CD8-positive, alpha-beta memory T cell (primary cell): ENCODE data around the gene PRODH2. TPM values are rescaled to one million over a fixed set of nuclear protein-coding genes. Genes with fewer than 3 reads are reported as not detected.
"Not testable (repeated sequence)": the region's sequence is repeated elsewhere in the genome, so short reads cannot be mapped to it uniquely, and the experiment has no call there.

Source experiments
- CTCF ChIA-PET: fragments of 350-600 bp; sonication (Branson Sonifier 250); formaldehyde crosslinking; loops from one replicate; lab custom pipeline; 2021; ENCODE audit warnings: antibody characterized with exemption; lab: Charles Lee
- POLR2A ChIA-PET: fragments of 350-600 bp; sonication (Branson Sonifier 250); formaldehyde crosslinking; loops from one replicate; lab custom pipeline; 2021; ENCODE audit warnings: antibody characterized with exemption; lab: Charles Lee
- DNase-seq, 5 donors: peaks; one replicate each; pipeline versions ENCODE4 v3.0.0 to v3.0.0-alpha.2; 2020 to 2022; ENCODE audit warnings: mixed read lengths in 1 of 5
- H3K27ac ChIP-seq: one replicate; pipeline ENCODE4 v1.7.0; 2013; ENCODE audit warnings: low read depth, mild to moderate bottlenecking, low read length, moderate library complexity
- H3K27me3 ChIP-seq: 2 replicates; pipeline ENCODE4 v1.7.0; 2013; ENCODE audit warnings: low read length, mild to moderate bottlenecking; ENCODE audit not compliant: insufficient read depth, poor library complexity, severe bottlenecking
- H3K36me3 ChIP-seq: 2 replicates; pipeline ENCODE4 v1.7.0; 2013; ENCODE audit warnings: mild to moderate bottlenecking, low read length, moderate library complexity; ENCODE audit not compliant: insufficient read depth
- H3K4me1 ChIP-seq: 2 replicates; pipeline ENCODE4 v1.7.0; 2013; ENCODE audit warnings: mild to moderate bottlenecking, low read length, moderate library complexity; ENCODE audit not compliant: insufficient read depth
- H3K4me3 ChIP-seq: 2 replicates; pipeline ENCODE4 v1.7.0; 2013; ENCODE audit warnings: mild to moderate bottlenecking, low read length
- H3K9me3 ChIP-seq: 2 replicates; pipeline ENCODE4 v1.7.0; 2013; ENCODE audit warnings: mild to moderate bottlenecking, low read length
- H3K27ac Mint-ChIP-seq, 8 donors: one replicate each; pipeline ENCODE4 v1.8.0; 2020 to 2021; ENCODE audit warnings: mixed read lengths in 8 of 8, mild to moderate bottlenecking in 6 of 8, inconsistent platforms in 3 of 8, moderate library complexity in 3 of 8
- H3K27me3 Mint-ChIP-seq, 2 donors: one replicate each; pipeline ENCODE4 v1.8.0; 2020 to 2021; ENCODE audit warnings: mixed read lengths in 2 of 2, mild to moderate bottlenecking in 1 of 2, moderate library complexity in 1 of 2
- H3K36me3 Mint-ChIP-seq, 3 donors: one replicate each; pipeline ENCODE4 v1.8.0; 2020 to 2021; ENCODE audit warnings: mixed read lengths in 3 of 3, inconsistent platforms in 1 of 3, mild to moderate bottlenecking in 1 of 3
- H3K4me1 Mint-ChIP-seq, 3 donors: one replicate each; pipeline ENCODE4 v1.8.0; 2020 to 2021; ENCODE audit warnings: mixed read lengths in 3 of 3, inconsistent platforms in 1 of 3, mild to moderate bottlenecking in 1 of 3
- H3K4me3 Mint-ChIP-seq, 7 donors: one replicate each; pipeline ENCODE4 v1.8.0; 2020 to 2021; ENCODE audit warnings: mixed read lengths in 7 of 7, mild to moderate bottlenecking in 6 of 7, moderate library complexity in 4 of 7, inconsistent platforms in 2 of 7
- H3K9me3 Mint-ChIP-seq, 5 donors: one replicate each; pipeline ENCODE4 v1.8.0; 2020 to 2022; ENCODE audit warnings: mixed read lengths in 5 of 5, mild to moderate bottlenecking in 3 of 5, moderate library complexity in 2 of 5, inconsistent platforms in 1 of 5
- polyA plus RNA-seq: library from polyadenylated mRNA; unstranded; fragments of 300-500 nt; fragmentation: Illumina TruSeq; gene quantifications from one replicate; pipeline ENCODE4 v1.2.3, GENCODE V29; 2021
- total RNA-seq, 2 experiments: library from RNA; stranded (reverse); gene quantifications; one replicate each; pipeline ENCODE4 v1.2.3, GENCODE V29; 2021

The PRODH2 gene
- total and polyA plus RNA-seq, 3 experiments from 2014 or later = not detected

DNA sequence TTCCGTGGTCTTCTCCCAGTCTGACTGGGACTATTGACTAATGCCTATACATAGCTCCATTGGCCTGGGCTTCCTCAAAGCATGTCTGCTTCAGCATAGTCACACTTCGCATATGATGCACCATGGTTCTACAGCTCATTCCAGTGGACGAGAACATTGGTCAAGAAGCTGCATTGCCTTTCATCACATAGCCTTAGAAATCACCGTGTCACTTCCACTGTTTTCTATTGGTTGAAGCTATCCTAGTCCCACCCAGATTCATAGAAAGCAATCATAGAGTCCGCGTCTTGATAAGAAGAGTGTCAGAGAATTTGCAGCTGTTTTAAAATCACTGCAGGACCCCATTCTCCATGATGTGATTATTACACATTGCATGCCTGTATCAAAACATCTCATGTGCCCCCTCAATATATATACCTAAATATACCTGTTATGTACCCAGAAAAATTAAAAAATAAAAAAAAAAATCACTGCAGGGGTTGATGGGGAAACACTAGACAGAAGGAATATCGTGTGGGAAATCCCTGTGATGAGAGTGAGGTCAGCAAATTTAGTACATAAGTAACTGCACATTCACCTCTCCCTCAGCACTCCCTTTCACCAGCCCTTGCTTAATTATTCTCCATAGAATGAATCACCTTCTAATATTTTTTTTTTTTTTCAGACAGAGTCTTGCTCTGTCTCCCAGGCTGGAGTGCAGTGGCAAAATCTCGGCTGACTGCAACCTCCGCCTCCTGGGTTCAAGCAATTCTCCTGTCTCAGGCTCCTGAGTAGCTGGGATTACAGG is 39.4 kb downstream of the PRODH2 start:
- no peaks in the 10 kb centered on the region for H3K36me3 ChIP-seq
- CTCF ChIA-PET = no interaction called here

DNA sequence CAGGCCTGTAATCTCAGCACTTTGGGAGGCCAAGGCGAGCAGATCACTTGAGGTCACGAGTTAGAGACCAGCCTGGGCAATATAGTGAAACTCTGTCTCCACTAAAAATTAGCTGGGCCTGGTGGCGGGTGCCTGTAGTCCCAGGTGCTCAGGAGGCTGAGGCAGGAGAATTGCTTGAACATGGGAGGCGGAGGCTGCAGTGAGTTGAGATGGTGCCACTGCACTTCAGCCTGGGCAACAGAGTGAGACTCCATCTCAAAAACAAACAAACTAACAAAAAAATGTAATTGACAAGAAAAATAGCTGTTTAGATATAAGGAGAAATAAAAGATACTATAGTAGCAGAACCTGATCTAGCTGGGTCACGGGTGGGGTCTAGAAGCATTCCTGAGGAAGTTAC is 40.3 kb downstream of the PRODH2 start:
- CTCF ChIA-PET, POLR2A ChIA-PET: not testable (repeated sequence)

More for the DNA sequence above, 39.4 kb downstream of the PRODH2 start:
- Histone ChIP-seq H3K9me3 (no peaks in the 10 kb centered on the region), H3K4me3 (no peak overlapping the region), H3K4me1 (peaks cover 17% of the 10 kb centered on the region), H3K27me3 (no peaks in the 10 kb centered on the region), H3K27ac (no peak overlapping the region)
- H3K27me3 Mint-ChIP-seq = no peaks in the 10 kb centered on the region
- H3K36me3 Mint-ChIP-seq = peaks cover 0 to 7% (median 0%) of the 10 kb centered on the region in 3 donors
- peaks cover 21 to 23% (median 22%) of the 10 kb centered on the region in 3 donors for H3K4me1 Mint-ChIP-seq
- POLR2A ChIA-PET = interaction anchor here (0.6 kb wide), 1 partner anchor 28 kb away, joined by 5 read pairs; no protein-coding TSS in a partner anchor
- peak overlapping the region in 1 of 7 donors; percentile 48 for H3K4me3 Mint-ChIP-seq
- no peak for DNase-seq
- no peak overlapping the region for H3K27ac Mint-ChIP-seq
- no peaks in the 10 kb centered on the region for H3K9me3 Mint-ChIP-seq

DNA sequence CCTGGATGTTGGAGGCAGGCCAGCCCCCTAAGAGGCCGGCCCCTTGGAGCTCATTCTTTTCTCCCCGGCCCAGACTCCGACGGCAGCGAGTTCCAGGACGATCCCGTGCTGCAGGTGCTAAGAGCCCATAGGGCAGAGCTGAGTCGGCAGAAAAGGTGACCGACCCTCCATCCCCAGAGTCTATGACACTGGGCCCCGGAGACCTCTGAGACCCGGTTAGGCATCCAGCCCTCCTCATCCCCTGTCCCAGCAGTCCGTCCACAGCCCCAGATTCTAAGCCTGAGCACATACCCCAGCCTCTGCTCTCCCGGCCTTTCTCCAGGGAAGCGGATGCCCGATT is 44.6 kb downstream of the PRODH2 start:
- Histone ChIP-seq H3K4me3 (no peak overlapping the region), H3K27me3 (no peaks in the 10 kb centered on the region), H3K9me3 (no peaks in the 10 kb centered on the region), H3K36me3 (no peaks in the 10 kb centered on the region), H3K4me1 (no peaks in the 10 kb centered on the region), H3K27ac (no peak overlapping the region)
- H3K9me3 Mint-ChIP-seq = no peaks in the 10 kb centered on the region
- no peaks in the 10 kb centered on the region for H3K27me3 Mint-ChIP-seq
- DNase-seq = no peak
- ChIA-PET CTCF (no interaction called here), POLR2A (no interaction called here)
- peaks cover 0 to 40% (median 0%) of the 10 kb centered on the region in 3 donors for H3K36me3 Mint-ChIP-seq
- H3K4me1 Mint-ChIP-seq = peaks cover 0 to 2% (median 0%) of the 10 kb centered on the region in 3 donors
- no peak overlapping the region for H3K4me3 Mint-ChIP-seq
- H3K27ac Mint-ChIP-seq = no peak overlapping the region

More for the DNA sequence above, 40.3 kb downstream of the PRODH2 start:
- Mint-ChIP-seq H3K36me3 (peaks cover 0 to 10% (median 0%) of the 10 kb centered on the region in 3 donors), H3K4me1 (peaks cover 21 to 23% (median 22%) of the 10 kb centered on the region in 3 donors), H3K27ac (peak overlapping the region in 1 of 8 donors; percentile 89)
- not testable (repeated sequence) for H3K9me3 Mint-ChIP-seq, H3K4me3 ChIP-seq, H3K9me3 ChIP-seq, H3K27me3 Mint-ChIP-seq, H3K27me3 ChIP-seq, DNase-seq, H3K27ac ChIP-seq, H3K4me3 Mint-ChIP-seq, H3K36me3 ChIP-seq
- peaks cover 17% of the 10 kb centered on the region for H3K4me1 ChIP-seq

DNA sequence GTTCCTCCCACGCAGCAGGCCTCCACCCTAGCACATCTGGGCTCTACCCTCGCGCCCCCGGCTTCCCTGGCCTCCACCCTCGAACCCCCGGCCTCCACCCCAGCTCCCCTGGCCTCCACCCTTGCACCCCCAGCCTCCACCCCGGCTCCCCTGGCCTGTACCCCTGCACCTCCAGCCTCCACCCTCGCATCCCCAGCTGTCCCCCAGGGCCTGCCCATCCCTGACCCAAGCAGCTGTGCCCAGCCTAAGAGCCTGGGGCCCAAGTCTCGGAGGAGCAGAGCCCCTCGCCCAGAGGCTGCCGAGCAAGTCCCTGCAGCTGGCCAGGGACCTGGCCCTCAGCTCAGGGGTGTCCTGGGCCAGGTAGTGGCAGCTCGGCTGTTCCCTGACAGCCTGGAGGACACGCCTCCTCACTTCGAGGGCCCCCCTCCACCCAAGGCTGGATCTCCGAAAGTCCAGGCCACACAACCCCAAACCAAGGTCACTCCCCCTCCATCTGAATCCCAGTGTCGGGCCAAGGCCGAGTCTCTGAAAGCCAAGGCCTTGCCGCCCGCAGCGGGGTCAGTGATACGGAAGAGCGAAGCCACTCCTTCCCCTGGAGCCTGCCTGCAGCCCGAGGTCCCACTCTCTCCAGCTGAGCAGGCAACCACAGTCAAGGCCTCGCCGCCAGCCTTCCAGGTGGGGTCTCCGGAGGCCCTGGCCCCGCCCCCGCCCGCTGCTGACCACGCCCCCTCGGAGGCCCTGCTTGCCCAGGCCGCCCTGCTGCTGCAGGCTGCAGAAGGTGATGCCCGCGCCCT is 45.2 kb downstream of the PRODH2 start:
- Mint-ChIP-seq H3K27ac (no peak overlapping the region), H3K4me3 (no peak overlapping the region), H3K27me3 (no peaks in the 10 kb centered on the region), H3K36me3 (peaks cover 0 to 40% (median 0%) of the 10 kb centered on the region in 3 donors), H3K4me1 (no peaks in the 10 kb centered on the region), H3K9me3 (no peaks in the 10 kb centered on the region)
- Histone ChIP-seq H3K9me3 (no peaks in the 10 kb centered on the region), H3K27ac (no peak overlapping the region), H3K36me3 (no peaks in the 10 kb centered on the region), H3K4me3 (no peak overlapping the region), H3K27me3 (no peaks in the 10 kb centered on the region), H3K4me1 (no peaks in the 10 kb centered on the region)
- POLR2A ChIA-PET = no interaction called here
- CTCF ChIA-PET = interaction anchor here (0.6 kb wide), 1 partner anchor 142 kb away, joined by 4 read pairs; no protein-coding TSS in a partner anchor
- DNase-seq = no peak

DNA sequence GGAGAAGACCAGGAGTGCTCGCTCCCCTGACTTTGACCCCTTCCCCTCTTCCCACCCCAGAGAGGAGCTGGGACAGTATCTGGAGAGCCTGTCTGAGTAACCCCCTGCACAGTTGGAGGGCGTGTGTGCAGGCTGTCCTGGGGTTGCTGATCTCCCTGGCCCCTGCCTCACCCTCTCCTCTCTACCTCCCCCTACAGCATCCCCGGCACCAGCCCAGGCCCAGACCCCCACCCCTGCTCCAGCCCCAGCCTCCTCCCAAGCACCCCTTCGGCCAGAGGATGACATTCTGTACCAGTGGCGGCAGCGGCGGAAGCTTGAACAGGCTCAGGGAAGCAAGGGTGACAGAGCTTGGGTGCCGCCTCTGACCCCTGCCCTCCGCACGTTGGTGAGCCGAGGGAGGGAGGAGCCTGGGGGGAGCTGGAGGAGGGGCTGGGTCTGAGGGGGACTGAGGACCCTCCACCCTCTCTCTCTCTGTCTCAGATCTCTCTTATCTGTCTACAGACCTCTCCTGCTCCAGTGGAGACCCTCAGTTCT is 46.0 kb downstream of the PRODH2 start:
- Histone ChIP-seq H3K27me3 (no peaks in the 10 kb centered on the region), H3K4me1 (no peaks in the 10 kb centered on the region), H3K36me3 (no peaks in the 10 kb centered on the region), H3K27ac (no peak overlapping the region), H3K9me3 (no peaks in the 10 kb centered on the region), H3K4me3 (no peak overlapping the region)
- no peak for DNase-seq
- POLR2A ChIA-PET = no interaction called here
- Mint-ChIP-seq H3K27ac (peak overlapping the region in 1 of 8 donors; percentile 57), H3K4me1 (no peaks in the 10 kb centered on the region), H3K4me3 (no peak overlapping the region), H3K9me3 (no peaks in the 10 kb centered on the region), H3K27me3 (no peaks in the 10 kb centered on the region), H3K36me3 (peaks cover 0 to 47% (median 0%) of the 10 kb centered on the region in 3 donors)
- CTCF ChIA-PET = interaction anchor here (0.6 kb wide), 1 partner anchor 141 kb away, joined by 4 read pairs; no protein-coding TSS in a partner anchor

DNA sequence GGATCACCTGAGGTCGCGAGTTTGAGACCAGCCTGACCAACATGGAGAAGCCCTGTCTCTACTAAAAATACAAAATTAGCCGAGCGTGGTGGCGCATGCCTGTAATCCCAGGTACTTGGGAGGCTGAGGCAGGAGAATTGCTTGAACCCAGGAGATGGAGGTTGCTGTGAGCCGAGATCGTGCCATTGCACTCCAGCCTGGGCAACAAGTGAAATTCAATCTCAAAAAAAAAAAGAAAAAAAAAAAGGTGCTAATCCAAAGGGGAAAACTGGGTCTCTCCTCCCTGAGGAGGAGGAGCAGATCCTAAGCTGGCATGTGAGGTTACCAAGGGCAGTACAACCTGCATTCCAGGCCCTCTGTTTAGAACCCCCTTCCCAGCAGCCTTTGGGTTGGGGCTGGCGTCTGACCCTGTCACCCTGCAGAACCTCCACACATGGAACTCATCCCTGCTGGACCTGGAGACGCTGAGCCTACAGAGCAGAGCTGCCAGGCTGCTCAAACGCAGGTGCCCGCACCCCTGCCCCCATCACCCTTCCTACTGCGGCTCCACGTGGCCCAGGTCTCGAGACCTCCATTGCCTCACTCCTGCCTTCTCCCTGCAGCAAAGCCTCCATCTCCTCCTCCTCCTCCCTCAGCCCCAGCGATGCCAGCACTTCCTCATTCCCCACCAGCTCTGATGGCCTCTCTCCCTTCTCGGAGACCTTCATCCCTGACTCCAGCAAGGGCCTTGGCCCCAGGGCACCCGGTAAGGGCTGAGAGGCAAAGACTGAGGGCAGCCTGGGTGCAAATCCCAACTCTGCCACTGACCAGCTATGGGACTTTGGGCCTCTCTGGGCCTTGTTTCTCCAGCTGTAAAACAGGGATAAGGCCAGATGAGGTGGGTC is 48.0 kb downstream of the PRODH2 start:
- CTCF ChIA-PET = no interaction called here
- no peak overlapping the region for H3K4me3 Mint-ChIP-seq
- POLR2A ChIA-PET = interaction anchor here (1.0 kb wide), 1 partner anchor 17 kb away, joined by 5 read pairs; no protein-coding TSS in a partner anchor
- H3K4me1 Mint-ChIP-seq = peaks cover 2 to 11% (median 3%) of the 10 kb centered on the region in 3 donors
- H3K36me3 Mint-ChIP-seq = peaks cover 0 to 55% (median 0%) of the 10 kb centered on the region in 3 donors
- no peaks in the 10 kb centered on the region for H3K9me3 Mint-ChIP-seq
- Histone ChIP-seq H3K36me3 (peaks cover 5% of the 10 kb centered on the region), H3K27ac (no peak overlapping the region), H3K27me3 (no peaks in the 10 kb centered on the region), H3K4me1 (no peaks in the 10 kb centered on the region), H3K4me3 (no peak overlapping the region), H3K9me3 (no peaks in the 10 kb centered on the region)
- no peak overlapping the region for H3K27ac Mint-ChIP-seq
- DNase-seq = no peak
- H3K27me3 Mint-ChIP-seq = no peaks in the 10 kb centered on the region

DNA sequence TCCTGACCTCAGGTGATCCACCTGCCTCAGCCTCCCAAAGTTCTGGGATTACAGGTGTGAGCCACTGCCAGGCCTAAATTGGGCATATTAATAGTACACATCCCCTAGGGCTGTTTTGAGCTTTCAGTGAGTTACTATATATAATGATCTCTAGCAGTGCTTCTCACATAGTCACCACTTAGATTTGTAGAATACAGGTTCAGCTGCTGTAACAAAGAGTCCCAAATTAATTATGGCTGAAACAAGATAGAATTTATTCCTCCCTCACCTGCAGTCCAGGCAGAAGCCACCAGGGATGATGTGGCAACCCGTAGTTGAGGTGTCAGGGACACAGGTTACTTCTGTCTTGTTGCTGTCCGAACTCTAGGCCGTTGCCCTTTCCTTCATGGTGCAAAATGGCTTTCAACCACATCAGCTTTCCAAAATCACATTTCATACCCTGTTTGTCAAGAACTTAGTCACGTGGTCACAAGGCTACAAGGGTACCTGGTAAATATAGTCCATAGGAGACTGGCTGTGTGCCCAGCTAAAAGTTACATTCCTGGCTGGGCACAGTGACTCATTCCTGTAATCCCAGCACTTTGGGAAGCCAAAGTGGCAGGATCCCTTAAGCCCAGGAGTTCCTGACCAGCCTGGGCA is 51.8 kb downstream of the PRODH2 start:
- H3K27me3 ChIP-seq = no peaks in the 10 kb centered on the region
- H3K9me3 ChIP-seq = no peaks in the 10 kb centered on the region
- peaks cover 0 to 44% (median 0%) of the 10 kb centered on the region in 3 donors for H3K36me3 Mint-ChIP-seq
- no peak overlapping the region for H3K27ac ChIP-seq
- H3K27ac Mint-ChIP-seq = no peak overlapping the region
- peaks cover 22% of the 10 kb centered on the region for H3K4me1 ChIP-seq
- ChIA-PET POLR2A (no interaction called here), CTCF (no interaction called here)
- DNase-seq = no peak
- peak overlapping the region in 2 of 7 donors; percentile 13 to 61 for H3K4me3 Mint-ChIP-seq
- peaks cover 0 to 2% (median 0%) of the 10 kb centered on the region in 5 donors for H3K9me3 Mint-ChIP-seq
- no peak overlapping the region for H3K4me3 ChIP-seq
- peaks cover 0 to 2% of the 10 kb centered on the region in 2 donors for H3K27me3 Mint-ChIP-seq
- H3K36me3 ChIP-seq = peaks cover 5% of the 10 kb centered on the region
- H3K4me1 Mint-ChIP-seq = peaks cover 20 to 41% (median 20%) of the 10 kb centered on the region in 3 donors
